T-helper 2 cell treated with Interferon-gamma antibody and Interleukin-4, amounts not matched to agents 5 μg/mL and 100 μg/mL, for 36 hours (primary cell): Measurements from ENCODE around the gene CCNB3.

Source experiments
- DNase-seq: peaks from one replicate; pipeline ENCODE4 v3.0.0; 2021; ENCODE audit warnings: low spot score
- H3K27ac Mint-ChIP-seq: one replicate; pipeline ENCODE4 v1.8.0; 2021; ENCODE audit warnings: mild to moderate bottlenecking, mixed read lengths
- H3K27me3 Mint-ChIP-seq: one replicate; pipeline ENCODE4 v1.8.0; 2021; ENCODE audit warnings: low read depth, mixed read lengths
- H3K36me3 Mint-ChIP-seq: one replicate; pipeline ENCODE4 v1.8.0; 2021; ENCODE audit warnings: low read depth, mixed read lengths
- H3K4me1 Mint-ChIP-seq: one replicate; pipeline ENCODE4 v1.8.0; 2021; ENCODE audit warnings: low read depth, mixed read lengths
- H3K4me3 Mint-ChIP-seq: one replicate; pipeline ENCODE4 v1.8.0; 2022; ENCODE audit warnings: mild to moderate bottlenecking, moderate library complexity, mixed read lengths
- H3K9me3 Mint-ChIP-seq: one replicate; pipeline ENCODE4 v1.8.0; 2021; ENCODE audit warnings: mixed read lengths

Gene CCNB3, protein sequence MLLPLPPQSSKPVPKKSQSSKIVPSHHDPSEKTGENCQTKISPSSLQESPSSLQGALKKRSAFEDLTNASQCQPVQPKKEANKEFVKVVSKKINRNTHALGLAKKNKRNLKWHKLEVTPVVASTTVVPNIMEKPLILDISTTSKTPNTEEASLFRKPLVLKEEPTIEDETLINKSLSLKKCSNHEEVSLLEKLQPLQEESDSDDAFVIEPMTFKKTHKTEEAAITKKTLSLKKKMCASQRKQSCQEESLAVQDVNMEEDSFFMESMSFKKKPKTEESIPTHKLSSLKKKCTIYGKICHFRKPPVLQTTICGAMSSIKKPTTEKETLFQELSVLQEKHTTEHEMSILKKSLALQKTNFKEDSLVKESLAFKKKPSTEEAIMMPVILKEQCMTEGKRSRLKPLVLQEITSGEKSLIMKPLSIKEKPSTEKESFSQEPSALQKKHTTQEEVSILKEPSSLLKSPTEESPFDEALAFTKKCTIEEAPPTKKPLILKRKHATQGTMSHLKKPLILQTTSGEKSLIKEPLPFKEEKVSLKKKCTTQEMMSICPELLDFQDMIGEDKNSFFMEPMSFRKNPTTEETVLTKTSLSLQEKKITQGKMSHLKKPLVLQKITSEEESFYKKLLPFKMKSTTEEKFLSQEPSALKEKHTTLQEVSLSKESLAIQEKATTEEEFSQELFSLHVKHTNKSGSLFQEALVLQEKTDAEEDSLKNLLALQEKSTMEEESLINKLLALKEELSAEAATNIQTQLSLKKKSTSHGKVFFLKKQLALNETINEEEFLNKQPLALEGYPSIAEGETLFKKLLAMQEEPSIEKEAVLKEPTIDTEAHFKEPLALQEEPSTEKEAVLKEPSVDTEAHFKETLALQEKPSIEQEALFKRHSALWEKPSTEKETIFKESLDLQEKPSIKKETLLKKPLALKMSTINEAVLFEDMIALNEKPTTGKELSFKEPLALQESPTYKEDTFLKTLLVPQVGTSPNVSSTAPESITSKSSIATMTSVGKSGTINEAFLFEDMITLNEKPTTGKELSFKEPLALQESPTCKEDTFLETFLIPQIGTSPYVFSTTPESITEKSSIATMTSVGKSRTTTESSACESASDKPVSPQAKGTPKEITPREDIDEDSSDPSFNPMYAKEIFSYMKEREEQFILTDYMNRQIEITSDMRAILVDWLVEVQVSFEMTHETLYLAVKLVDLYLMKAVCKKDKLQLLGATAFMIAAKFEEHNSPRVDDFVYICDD (N-terminal part only)

GRCh38 chrX:50204364-50204899, at the start of gene CCNB3:
CCNB3 (plus strand) TSS chrX:50204765; CDS start chrX:50285164, 80,399 bp downstream.
- H3K27ac Mint-ChIP-seq, result peak within 1 kb of the TSS; percentile 93
- H3K4me1 Mint-ChIP-seq, result peaks cover 9% of the 10 kb centered on the region
- peak within 1 kb of the TSS; percentile 87 for H3K4me3 Mint-ChIP-seq
- H3K27me3 Mint-ChIP-seq, result no peaks in the 10 kb centered on the region
- peaks cover 2% of the 10 kb centered on the region for H3K36me3 Mint-ChIP-seq
- H3K9me3 Mint-ChIP-seq, result no peaks in the 10 kb centered on the region
- DNase-seq, result peak; percentile 53

- no peak overlapping the region for H3K27ac Mint-ChIP-seq
- H3K4me1 Mint-ChIP-seq, result no peaks in the 10 kb centered on the region
- no peaks in the 10 kb centered on the region for H3K36me3 Mint-ChIP-seq
- no peaks in the 10 kb centered on the region for H3K27me3 Mint-ChIP-seq
- DNase-seq, result no peak
- no peaks in the 10 kb centered on the region for H3K9me3 Mint-ChIP-seq
- no peak overlapping the region for H3K4me3 Mint-ChIP-seq
Measured at GRCh38 chrX:50157545-50158135, 46.9 kb upstream of the CCNB3 start.

- Mint-ChIP-seq H3K4me3 (no peak overlapping the region), H3K9me3 (no peaks in the 10 kb centered on the region), H3K36me3 (no peaks in the 10 kb centered on the region), H3K27me3 (no peaks in the 10 kb centered on the region), H3K27ac (no peak overlapping the region), H3K4me1 (no peaks in the 10 kb centered on the region)
- DNase-seq, result no peak
Measured at GRCh38 chrX:50158593-50158992, 46.0 kb upstream of the CCNB3 start.

GRCh38 chrX:50161127-50161526, 43.4 kb upstream of the CCNB3 start:
- Mint-ChIP-seq H3K27me3 (no peaks in the 10 kb centered on the region), H3K4me1 (no peaks in the 10 kb centered on the region), H3K27ac (no peak overlapping the region), H3K4me3 (no peak overlapping the region), H3K36me3 (no peaks in the 10 kb centered on the region), H3K9me3 (no peaks in the 10 kb centered on the region)
- DNase-seq, result no peak

DNA sequence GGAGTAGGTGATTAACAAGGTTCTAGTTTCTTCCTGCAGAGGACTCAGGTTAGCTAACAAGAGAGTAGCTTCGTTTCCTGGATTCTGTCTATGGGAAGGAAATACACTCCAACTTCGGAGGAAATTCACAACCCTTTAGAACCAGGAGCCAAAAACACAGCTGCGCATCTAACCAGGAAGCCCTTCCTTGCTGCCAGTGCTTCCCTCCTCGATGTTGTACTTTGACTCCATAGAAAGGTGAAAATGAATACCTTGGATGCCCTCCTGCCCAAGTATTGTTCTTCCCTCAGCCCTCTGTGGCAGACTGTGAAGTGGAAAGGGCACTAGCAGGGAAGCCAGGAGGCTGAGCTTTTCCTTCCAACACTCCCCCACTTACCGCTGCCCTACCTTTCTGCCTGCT, 38.8 kb upstream of the CCNB3 start:
- Mint-ChIP-seq H3K27me3 (no peaks in the 10 kb centered on the region), H3K4me3 (no peak overlapping the region), H3K36me3 (no peaks in the 10 kb centered on the region), H3K4me1 (peaks cover 7% of the 10 kb centered on the region), H3K27ac (no peak overlapping the region), H3K9me3 (no peaks in the 10 kb centered on the region)
- DNase-seq, result no peak

- H3K27ac Mint-ChIP-seq, result no peak overlapping the region
- H3K9me3 Mint-ChIP-seq, result no peaks in the 10 kb centered on the region
- H3K4me1 Mint-ChIP-seq, result peaks cover 7% of the 10 kb centered on the region
- H3K27me3 Mint-ChIP-seq, result no peaks in the 10 kb centered on the region
- H3K4me3 Mint-ChIP-seq, result no peak overlapping the region
- DNase-seq, result no peak
- H3K36me3 Mint-ChIP-seq, result no peaks in the 10 kb centered on the region
Measured at GRCh38 chrX:50167366-50167765, 37.2 kb upstream of the CCNB3 start.

DNA sequence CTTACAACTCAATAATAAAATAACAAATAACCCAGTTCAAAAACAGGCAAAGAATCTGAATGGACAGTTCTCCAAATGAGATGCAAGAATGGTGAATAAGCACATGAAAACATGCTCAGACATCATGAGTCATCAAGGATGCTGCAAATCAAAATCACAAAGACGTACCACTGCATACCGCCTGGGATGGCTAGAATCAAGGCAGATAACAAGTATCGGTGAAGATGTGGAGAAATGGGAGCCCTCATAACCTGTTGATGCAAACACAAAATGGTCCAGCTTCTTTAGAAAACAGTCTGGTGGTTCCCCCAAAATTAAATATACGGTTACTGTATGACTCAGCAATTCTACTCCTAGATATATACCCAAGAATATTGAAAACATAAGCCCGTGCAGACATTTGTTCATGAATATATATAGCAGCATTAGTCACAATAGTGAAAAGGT, 36.3 kb upstream of the CCNB3 start:
- H3K27ac Mint-ChIP-seq, result no peak overlapping the region

DNA sequence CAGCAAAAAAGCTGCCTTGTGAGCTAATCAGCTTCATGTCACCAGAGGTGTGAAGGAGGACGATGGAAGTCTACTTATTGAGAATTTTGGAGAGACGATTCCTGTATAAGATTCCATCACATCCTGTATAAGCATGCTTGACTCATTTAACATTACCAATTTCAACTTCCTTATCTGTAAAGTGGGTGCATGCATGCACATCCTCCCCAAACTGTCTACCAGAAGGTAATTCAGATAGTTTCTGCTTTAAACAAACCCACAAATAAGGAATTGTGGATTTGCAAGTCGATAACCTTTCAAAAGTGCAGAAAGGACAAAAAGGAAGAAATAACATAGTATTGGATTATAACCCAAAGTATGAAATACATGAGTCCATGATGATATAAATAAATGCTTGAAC, 34.8 kb upstream of the CCNB3 start:
- Mint-ChIP-seq H3K27ac (no peak overlapping the region), H3K4me1 (peaks cover 7% of the 10 kb centered on the region), H3K4me3 (no peak overlapping the region), H3K36me3 (no peaks in the 10 kb centered on the region), H3K9me3 (no peaks in the 10 kb centered on the region), H3K27me3 (no peaks in the 10 kb centered on the region)
- no peak for DNase-seq

More for the DNA sequence above, 36.3 kb upstream of the CCNB3 start:
- Mint-ChIP-seq H3K4me3 (no peak overlapping the region), H3K9me3 (no peaks in the 10 kb centered on the region), H3K4me1 (peaks cover 7% of the 10 kb centered on the region), H3K36me3 (no peaks in the 10 kb centered on the region), H3K27me3 (no peaks in the 10 kb centered on the region)
- no peak for DNase-seq

- no peak overlapping the region for H3K27ac Mint-ChIP-seq
Measured at GRCh38 chrX:50180073-50180940, 24.3 kb upstream of the CCNB3 start.

GRCh38 chrX:50183891-50184290, 20.7 kb upstream of the CCNB3 start:
- H3K4me3 Mint-ChIP-seq, result no peak overlapping the region
- H3K27me3 Mint-ChIP-seq, result peaks cover 5% of the 10 kb centered on the region

More at GRCh38 chrX:50180073-50180940, 24.3 kb upstream of the CCNB3 start:
- no peak for DNase-seq
- Mint-ChIP-seq H3K36me3 (no peaks in the 10 kb centered on the region), H3K27me3 (no peaks in the 10 kb centered on the region), H3K9me3 (no peaks in the 10 kb centered on the region), H3K4me1 (no peaks in the 10 kb centered on the region), H3K4me3 (no peak overlapping the region)

GRCh38 chrX:50188859-50189600, 15.5 kb upstream of the CCNB3 start:
- DNase-seq, result no peak
- no peak overlapping the region for H3K27ac Mint-ChIP-seq
- peaks cover 10% of the 10 kb centered on the region for H3K27me3 Mint-ChIP-seq
- H3K9me3 Mint-ChIP-seq, result no peaks in the 10 kb centered on the region
- H3K36me3 Mint-ChIP-seq, result no peaks in the 10 kb centered on the region
- no peaks in the 10 kb centered on the region for H3K4me1 Mint-ChIP-seq
- no peak overlapping the region for H3K4me3 Mint-ChIP-seq

More at GRCh38 chrX:50183891-50184290, 20.7 kb upstream of the CCNB3 start:
- DNase-seq, result no peak
- Mint-ChIP-seq H3K4me1 (no peaks in the 10 kb centered on the region), H3K9me3 (no peaks in the 10 kb centered on the region), H3K36me3 (no peaks in the 10 kb centered on the region), H3K27ac (no peak overlapping the region)

DNA sequence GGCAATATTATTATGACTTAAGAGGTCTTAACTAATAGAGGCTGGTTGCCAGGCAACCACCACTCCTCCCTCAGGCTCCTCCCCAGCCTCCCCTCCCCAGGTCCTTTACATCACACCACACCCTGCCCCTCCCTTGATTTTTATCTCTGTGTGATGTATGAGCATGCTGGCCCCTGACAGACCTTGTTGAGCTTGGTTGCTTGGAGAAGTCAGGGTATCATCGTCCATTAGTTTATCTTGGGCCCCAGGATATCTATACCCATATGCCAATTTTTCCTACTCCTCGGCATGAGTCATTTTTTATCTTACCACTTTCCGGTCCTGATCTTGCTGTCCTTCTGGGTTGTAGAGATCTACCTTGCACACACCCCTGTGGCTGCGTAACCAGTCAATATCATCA, 6.2 kb upstream of the CCNB3 start:
- H3K9me3 Mint-ChIP-seq, result no peaks in the 10 kb centered on the region
- no peak overlapping the region for H3K27ac Mint-ChIP-seq
- no peak for DNase-seq
- peaks cover 7% of the 10 kb centered on the region for H3K4me1 Mint-ChIP-seq
- peaks cover 7% of the 10 kb centered on the region for H3K27me3 Mint-ChIP-seq
- H3K4me3 Mint-ChIP-seq, result no peak overlapping the region
- no peaks in the 10 kb centered on the region for H3K36me3 Mint-ChIP-seq
